GM18499 (cell line): ENCODE data around the gene EMC1.
"Not testable (repeated sequence)": the region's sequence is repeated elsewhere in the genome, so short reads cannot be mapped to it uniquely, and the experiment has no call there.

Source experiments
- ATAC-seq: cut with Tn5 transposase; IDR thresholded peaks from one replicate; pipeline ENCODE4 v1.9.1; 2021; ENCODE audit warnings: moderate number of reproducible peaks; ENCODE audit not compliant: insufficient read depth, unreplicated experiment

Gene EMC1

DNA sequence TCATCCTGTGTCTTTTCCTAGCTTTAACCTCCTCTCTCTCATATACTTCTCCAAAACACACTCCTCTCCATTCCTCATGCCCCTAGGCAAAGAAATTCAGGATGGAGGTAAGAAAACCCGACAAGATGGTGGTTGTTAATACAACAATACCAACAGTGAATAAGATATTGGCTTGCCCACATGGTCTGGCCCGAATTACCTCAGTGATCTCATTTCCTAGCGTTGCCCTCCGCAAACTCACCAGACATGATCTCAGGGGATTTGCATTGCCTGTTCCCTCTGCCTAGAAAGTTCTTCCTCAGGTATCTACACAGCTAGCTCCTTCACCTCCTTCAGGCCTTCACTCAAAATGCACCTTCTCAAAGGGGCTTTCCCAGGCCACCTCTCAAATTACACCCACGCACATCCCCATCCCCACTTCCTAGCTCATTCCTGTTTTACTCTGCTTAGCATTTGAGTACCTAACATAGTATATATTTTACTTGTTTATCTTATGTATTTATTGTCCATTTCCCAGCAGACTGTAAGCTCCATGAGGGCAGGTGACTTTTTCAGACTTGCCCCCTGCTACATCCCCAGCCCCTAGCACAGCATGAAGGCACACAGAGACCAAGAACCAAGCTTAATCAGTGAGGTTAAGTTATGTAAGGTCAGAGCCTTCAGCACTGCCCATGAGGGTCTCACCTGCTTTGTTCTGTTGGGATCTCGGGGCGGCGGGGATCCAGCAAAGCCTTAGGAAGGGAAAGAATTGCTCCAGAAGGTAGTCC, 31.1 kb downstream of the EMC1 start:
- no peak for ATAC-seq

- no peak for ATAC-seq
Observed at GRCh38 chr1:19219451-19219850, 31.9 kb downstream of the EMC1 start.

GRCh38 chr1:19216585-19216984, 34.7 kb downstream of the EMC1 start:
- not testable (repeated sequence) for ATAC-seq

GRCh38 chr1:19213580-19213979, 37.7 kb downstream of the EMC1 start:
- no peak for ATAC-seq

- no peak for ATAC-seq
Observed at GRCh38 chr1:19212167-19212566, 39.2 kb downstream of the EMC1 start.

DNA sequence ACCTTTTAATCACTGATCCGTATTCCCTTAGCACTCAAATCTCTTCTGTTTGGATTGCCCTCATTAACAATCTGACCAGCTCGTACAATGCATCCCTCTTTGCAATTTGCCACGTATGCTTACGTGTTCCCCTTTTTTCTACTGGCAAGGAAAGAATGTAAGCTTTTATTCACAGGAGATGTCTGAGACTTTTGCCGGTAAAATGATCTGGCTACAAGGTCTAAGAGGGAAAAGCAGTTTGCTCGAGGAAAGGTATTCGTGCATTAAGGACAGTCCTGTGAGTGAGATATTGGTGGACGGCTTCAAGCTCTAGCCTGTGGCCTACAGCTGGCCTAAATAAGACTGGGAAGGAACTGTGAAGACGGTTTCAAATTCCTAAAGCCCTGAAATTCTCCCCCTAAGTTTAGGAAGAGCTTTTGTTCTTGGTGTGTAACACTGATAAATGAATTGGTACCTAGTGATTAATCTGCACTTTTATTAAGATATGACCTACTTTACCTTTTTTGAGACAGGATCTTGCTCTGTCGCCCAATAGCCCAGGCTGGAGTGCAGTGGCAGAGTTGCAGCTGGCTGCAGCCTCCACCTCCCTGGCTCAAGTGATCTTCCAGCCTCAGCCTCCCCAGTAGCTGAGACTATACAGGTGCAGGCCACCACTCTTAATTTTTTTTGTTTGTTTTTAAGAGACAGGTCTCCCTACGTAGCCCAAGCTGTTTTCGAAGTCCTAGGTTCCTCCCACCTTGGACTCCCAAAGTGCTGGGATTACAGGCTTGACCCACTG, 40.4 kb downstream of the EMC1 start:
- ATAC-seq: no peak

DNA sequence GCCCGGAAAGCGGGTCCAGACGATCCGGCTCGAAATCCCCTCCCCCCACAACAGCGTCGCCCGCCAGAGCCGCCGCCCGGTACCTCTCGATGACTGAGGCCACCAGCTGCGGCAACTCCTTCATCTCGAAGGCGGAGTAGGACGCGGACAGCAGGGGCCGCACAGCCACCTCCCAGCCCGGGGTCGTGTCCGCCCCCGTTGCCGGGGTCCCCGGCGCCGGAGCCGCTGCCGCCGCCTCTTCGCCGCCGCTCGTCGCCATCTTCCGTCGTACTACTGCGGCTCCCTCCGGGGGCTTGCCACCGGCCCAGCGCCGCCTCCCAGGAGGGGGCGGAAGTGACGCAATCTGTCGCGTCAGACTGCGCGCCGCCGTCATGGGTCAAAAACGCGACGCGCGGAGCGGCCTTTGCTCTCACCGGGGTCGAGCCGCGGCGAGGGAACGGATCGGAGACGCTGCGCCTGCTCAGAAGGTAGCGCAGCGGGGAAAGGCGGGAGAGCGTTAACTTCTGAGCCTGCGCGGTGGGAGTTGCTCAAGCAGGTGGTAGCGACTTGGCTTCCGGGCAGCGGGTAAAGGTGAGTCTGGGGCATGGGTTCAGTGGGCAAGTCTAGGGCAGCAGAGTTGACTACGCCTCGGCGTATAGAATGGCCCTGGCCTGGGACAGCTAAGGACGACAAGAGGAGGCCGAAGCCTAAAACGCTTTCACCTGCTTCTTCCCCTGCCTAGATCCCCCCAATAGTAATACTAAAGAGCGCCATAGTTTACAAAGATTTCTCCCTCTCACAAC, 41.1 kb downstream of the EMC1 start, which contains the start of gene UBR4:
UBR4 (minus strand) TSS at position 277 of the 782 bp plus-strand sequence; CDS start at position 259, 18 bp downstream.
- peak; percentile 53 for ATAC-seq

- ATAC-seq: peak; percentile 29
Observed at GRCh38 chr1:19209439-19209989, 41.8 kb downstream of the EMC1 start.

GRCh38 chr1:19208710-19209438, 42.5 kb downstream of the EMC1 start:
- no peak for ATAC-seq

DNA sequence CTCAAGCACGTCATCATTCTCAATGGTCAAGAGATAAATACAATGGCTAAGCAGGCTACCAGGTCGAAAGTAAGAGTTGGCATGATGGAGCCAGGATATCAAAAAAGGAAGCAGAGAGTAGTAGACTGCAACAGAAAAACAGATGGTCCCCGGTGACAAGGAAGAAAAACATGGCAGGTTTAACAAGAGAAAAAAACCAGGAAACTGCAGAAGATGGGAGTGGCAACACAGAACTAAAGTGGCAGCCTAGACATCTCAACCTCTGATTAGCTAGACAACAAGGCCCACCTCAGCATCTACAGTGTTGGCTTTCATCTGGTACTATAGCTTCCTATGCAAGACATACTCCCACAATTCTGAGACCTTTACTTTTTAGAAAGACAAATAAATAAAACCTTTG, 44.4 kb downstream of the EMC1 start:
- no peak for ATAC-seq

GRCh38 chr1:19205845-19206244, 45.5 kb downstream of the EMC1 start:
- no peak for ATAC-seq

GRCh38 chr1:19205403-19205802, 45.9 kb downstream of the EMC1 start:
- ATAC-seq: no peak

GRCh38 chr1:19204446-19205266, 46.7 kb downstream of the EMC1 start:
- ATAC-seq: no peak

DNA sequence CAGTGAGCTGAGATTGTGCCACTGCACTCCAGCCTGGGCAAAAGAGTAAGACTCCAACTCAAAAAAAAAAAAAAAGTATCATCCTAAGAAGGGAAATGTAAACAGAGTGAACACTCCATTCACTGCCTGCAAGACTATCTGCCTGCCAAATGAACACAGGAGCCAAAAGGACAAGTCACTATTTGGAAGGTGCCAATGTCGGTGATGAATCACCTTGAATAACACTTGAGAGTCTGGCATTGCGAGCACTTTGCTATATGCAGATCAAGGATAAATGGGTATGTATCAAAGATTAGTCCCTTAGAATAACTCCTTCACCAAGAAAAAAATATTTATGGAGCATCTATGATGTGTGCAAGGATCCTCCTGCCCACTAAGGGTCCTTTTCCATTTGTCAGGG, 47.9 kb downstream of the EMC1 start:
- ATAC-seq: no peak

DNA sequence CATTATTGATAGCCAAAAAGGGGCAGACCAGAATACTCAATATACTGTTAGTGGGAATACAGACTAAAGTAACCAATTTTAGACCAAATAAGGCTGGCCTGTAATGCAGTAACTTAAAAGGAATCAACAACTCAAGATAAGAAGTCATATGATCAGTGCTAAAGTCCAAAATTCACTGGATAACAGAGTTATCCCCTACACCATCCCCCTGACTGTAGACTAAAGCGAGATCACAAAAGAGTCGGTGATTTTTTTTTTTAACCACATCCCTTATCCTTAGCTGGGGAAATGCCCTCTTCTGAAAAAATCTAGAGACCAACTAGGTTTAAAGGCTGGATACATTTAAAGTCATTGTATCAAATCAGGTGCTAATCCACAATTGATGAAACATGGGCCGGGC, 48.9 kb downstream of the EMC1 start:
- no peak for ATAC-seq

DNA sequence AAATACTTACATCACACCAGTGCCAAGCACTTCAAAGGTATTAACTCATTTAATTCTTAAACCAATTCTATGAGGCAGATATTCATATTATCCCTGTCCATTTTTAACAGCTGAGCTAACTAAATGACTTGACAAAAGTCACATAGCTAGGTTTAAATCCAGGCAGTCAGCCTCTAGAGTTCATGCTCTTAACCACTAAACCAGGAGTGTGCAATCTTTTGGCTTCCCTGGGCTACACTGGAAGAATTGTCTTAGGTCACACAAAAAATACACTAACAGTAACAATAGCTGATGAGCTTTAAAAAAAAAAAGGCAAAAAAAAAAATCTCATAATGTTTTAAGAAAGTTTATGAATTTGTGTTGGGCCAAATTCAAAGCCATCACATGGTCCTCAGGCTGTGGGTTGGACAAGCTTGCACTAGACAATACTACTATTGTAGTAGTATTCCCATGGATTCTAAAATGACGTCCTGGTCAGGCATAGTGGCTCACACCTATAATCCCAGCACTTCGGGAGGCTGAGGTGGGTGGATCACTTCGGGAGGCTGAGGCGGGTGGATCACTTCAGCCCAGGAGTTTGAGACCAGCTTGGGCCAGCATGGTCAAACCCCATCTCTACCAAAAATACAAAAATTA, 51.2 kb downstream of the EMC1 start:
- no peak for ATAC-seq

DNA sequence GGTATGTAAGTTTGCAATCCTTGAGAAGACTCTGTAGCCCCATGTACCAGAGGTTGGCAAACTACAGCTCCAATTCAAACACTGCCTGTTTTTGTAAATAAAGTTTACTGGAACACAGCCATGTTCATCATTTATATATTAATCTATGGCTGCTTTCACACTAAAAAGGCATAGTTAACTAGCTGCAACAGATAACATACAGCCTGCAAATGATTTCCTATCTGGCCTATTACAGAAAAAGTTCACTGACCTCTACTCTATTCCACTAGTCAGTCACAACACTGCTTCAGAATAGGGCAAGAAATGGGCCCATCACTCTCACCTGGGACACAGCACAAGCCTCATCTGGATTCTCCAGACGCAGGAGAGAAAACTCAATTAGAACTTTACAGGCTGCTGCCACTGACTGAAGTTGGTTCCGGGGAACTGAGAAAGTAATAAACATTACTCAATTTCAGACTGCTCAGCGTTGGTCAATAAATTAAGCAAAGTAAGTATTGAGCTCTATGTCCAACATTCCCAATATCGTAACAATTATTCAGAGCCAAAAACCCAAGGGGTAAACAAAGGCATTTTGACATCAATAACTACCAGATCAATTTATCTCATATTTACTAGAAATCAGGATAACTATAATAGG, 51.9 kb downstream of the EMC1 start:
- no peak for ATAC-seq

- ATAC-seq: no peak
Observed at GRCh38 chr1:19198820-19199219, 52.5 kb downstream of the EMC1 start.
